ENCODE data around the gene TSPO2. TPM values are rescaled to one million over a fixed set of nuclear protein-coding genes. Genes with fewer than 3 reads are reported as not detected.
A peak's percentile ranks its signal among the peaks of the same experiment; 100 is the strongest.

TSPO2 gene
- total RNA-seq: not detected
- not detected for polyA plus RNA-seq (ENCODE audit: insufficient read depth, low read depth, low replicate concordance)
- long read RNA-seq, donor 1: 0 reads
- long read RNA-seq, donor 2: 0 reads

DNA sequence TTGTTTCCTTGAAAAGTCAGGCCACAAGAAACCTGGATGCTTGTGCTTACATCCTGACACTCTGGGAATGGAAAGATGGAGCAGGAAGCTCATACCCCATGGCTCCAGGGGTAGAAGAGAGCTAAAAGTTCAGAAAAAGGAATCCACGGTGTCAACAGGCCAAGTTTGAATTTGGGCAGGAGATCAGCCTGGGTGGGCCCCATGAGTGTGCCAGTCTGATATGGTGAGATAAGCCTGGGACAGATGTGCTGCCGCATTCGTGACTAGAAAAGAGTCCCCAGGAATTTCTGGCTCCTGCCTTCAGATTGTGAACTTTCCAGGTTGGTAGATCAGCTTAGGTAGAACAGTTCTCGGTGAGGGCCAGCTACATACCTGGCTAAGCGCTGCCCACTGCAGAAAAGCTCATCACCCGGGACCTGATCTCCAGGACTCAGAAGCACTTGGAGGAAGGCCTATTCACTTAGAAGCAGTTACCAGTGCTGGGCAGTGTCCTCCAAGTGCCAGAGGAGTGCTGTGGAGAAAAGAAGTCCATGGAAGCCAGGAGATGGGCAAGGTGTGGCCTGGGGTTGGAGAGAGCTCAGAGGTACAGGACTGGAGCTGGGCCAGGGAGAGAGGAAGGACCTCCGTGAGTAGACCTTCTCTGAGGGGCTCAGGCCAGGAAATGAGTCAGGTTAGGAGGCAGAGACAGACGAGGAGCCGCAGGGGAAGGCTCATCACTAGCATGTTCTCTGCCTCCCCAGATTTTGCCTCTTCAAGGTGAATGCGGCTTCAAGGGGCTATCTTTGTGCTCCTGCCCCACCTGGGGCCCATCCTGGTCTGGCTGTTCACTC lies at the start of gene TSPO2:
Gene TSPO2, plus strand, starts transcription at position 242 of the 830 bp plus-strand sequence. Its CDS starts 519 bp downstream, at position 761.
- WGBS, 2 donors: 94% methylated on average over 10 of the region's 10 CpGs
- no peaks in the 10 kb centered on the region for H3K4me1 ChIP-seq
- no peak for TF ChIP-seq POLR2A (IDR thresholded peaks at IDR 0.05)
- TF ChIP-seq CTCF (IDR thresholded peaks at IDR 0.05): no peak
- DNase-seq: no peak
- no peak within 1 kb of the TSS for H3K27ac ChIP-seq
- no peaks in the 10 kb centered on the region for H3K27me3 ChIP-seq
- no peak within 1 kb of the TSS for H3K4me3 ChIP-seq
- intact Hi-C loops (cut with DNase I; ENCODE audit: low total_unique reads): no loop called here
- no peaks in the 10 kb centered on the region for H3K9me3 ChIP-seq
- no peaks in the 10 kb centered on the region for H3K36me3 ChIP-seq (ENCODE audit: low read depth, missing control alignments)

GRCh38 chr6:40992746-40993145 lies 49.5 kb upstream of the TSPO2 start:
- no peak for DNase-seq
- 72 to 81% methylated on average over 3 of the region's 3 CpGs for WGBS, 2 donors
- Histone ChIP-seq H3K4me3 (no peak overlapping the region), H3K27ac (no peak overlapping the region), H3K27me3 (no peaks in the 10 kb centered on the region), H3K36me3 (ENCODE audit: low read depth, missing control alignments) (no peaks in the 10 kb centered on the region), H3K9me3 (no peaks in the 10 kb centered on the region), H3K4me1 (peaks cover 13% of the 10 kb centered on the region)
- intact Hi-C loops (cut with DNase I; ENCODE audit: low total_unique reads): no loop called here
- TF ChIP-seq POLR2A (IDR thresholded peaks at IDR 0.05): no peak
- no peak for TF ChIP-seq CTCF (IDR thresholded peaks at IDR 0.05)

DNA sequence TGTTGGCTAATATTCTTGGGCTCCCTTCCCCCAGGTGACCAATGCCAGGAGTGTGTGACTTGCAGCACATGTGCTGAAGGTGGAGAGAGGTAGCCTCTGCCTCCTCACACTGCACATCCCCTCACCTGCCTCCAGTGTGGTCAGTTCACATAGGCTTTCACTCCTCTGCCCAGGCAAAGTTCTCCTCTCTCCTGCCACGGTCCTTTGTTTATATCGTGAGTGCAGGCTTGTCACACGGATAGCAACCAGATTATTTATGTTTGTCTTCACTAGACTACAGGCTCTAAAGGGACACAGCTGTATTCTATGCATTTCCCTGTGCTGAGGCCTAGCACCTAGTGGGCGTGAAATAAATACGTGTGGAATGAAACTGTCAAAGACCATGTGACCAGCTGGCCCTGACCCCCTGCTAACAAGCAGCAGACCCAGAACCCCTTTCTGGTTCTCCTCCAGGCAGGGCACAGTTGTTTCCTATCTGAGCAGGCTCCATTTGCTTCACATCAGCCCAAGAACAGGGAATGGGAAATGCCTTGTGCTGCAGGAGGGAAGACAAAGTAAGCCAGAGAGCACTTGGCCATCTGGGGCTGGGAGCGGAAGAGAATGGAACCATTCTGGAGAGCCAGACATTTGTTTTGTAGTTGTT lies 45.6 kb upstream of the TSPO2 start:
- Histone ChIP-seq H3K27me3 (no peaks in the 10 kb centered on the region), H3K4me1 (peaks cover 13% of the 10 kb centered on the region), H3K9me3 (no peaks in the 10 kb centered on the region), H3K4me3 (no peak overlapping the region), H3K36me3 (ENCODE audit: low read depth, missing control alignments) (no peaks in the 10 kb centered on the region), H3K27ac (peak overlapping the region in 1 of 2 donors; percentile 29)
- WGBS, 2 donors: 54 to 56% methylated on average over 6 of the region's 6 CpGs
- DNase-seq: no peak
- TF ChIP-seq POLR2A (IDR thresholded peaks at IDR 0.05): no peak
- no peak for TF ChIP-seq CTCF (IDR thresholded peaks at IDR 0.05)
- intact Hi-C loops (cut with DNase I; ENCODE audit: low total_unique reads): no loop called here

DNA sequence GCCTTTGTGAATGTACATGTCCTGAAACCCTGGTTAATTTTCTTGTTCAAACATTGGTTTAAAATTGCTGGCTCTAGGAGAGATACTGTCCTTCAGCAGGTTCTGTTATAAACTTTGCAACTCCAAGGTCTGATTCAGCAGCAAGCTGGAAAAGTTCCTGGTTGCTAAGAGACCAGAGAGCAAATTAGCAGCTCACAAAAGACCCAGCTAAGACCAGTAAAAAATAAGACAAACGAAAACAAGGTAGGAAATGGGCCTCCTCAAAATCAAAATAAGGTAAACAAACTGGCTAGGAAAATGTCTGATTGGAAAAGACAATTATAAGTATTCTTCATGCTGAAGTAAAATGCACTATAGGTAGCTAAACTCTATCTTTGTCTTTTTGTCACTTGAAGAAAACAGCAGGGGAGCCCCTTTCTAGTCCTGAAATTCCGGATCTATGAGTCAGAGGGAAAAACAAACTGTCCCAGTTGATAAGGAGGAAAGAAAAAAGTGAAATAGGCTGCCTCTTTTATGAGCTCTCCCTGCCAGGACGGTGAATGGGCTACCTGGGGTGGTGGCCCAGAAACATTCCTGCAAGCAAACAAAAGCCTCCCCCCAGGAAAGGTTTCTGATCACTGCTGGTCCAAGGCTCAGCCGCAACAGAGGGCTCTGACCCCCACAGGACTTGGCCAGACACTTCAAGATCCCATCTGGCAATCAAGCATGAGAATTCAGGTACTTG lies 44.9 kb upstream of the TSPO2 start:
- Histone ChIP-seq H3K9me3 (no peaks in the 10 kb centered on the region), H3K4me3 (no peak overlapping the region), H3K36me3 (ENCODE audit: low read depth, missing control alignments) (no peaks in the 10 kb centered on the region), H3K27ac (peak overlapping the region in 1 of 2 donors; percentile 29), H3K27me3 (no peaks in the 10 kb centered on the region), H3K4me1 (peaks cover 13% of the 10 kb centered on the region)
- WGBS, 2 donors: 49 to 51% methylated on average over 3 to 4 of the region's 4 CpGs
- peak; percentile 29 for DNase-seq
- intact Hi-C loops (cut with DNase I; ENCODE audit: low total_unique reads): no loop called here
- TF ChIP-seq POLR2A (IDR thresholded peaks at IDR 0.05) (no peak), CTCF (IDR thresholded peaks at IDR 0.05) (no peak)

Data from testis (tissue), 5 donors.